ENCODE measurements around the gene HNRNPA1. TPM values are rescaled to one million over a fixed set of nuclear protein-coding genes. Genes with fewer than 3 reads are reported as not detected.
"Not testable (repeated sequence)": the region's sequence is repeated elsewhere in the genome, so short reads cannot be mapped to it uniquely, and the experiment has no call there.

Gene HNRNPA1
- total RNA-seq, 1 donor from 2014 or later, result 502 TPM

GRCh38 chr12:54282949-54283593, 2.5 kb downstream of the HNRNPA1 start:
- Mint-ChIP-seq H3K36me3 (ENCODE audit: low read depth) (peaks cover 54% of the 10 kb centered on the region), H3K27me3 (ENCODE audit: low read depth) (no peaks in the 10 kb centered on the region), H3K27ac (ENCODE audit: unreplicated experiment) (no peak overlapping the region), H3K4me3 (ENCODE audit: unreplicated experiment) (no peak overlapping the region), H3K9me3 (ENCODE audit: low read depth) (no peaks in the 10 kb centered on the region), H3K4me1 (ENCODE audit: low read depth) (peaks cover 52% of the 10 kb centered on the region)
- no peak for TF ChIP-seq CTCF (IDR thresholded peaks at IDR 0.05)
- no peak for DNase-seq (ENCODE audit: low spot score)

DNA sequence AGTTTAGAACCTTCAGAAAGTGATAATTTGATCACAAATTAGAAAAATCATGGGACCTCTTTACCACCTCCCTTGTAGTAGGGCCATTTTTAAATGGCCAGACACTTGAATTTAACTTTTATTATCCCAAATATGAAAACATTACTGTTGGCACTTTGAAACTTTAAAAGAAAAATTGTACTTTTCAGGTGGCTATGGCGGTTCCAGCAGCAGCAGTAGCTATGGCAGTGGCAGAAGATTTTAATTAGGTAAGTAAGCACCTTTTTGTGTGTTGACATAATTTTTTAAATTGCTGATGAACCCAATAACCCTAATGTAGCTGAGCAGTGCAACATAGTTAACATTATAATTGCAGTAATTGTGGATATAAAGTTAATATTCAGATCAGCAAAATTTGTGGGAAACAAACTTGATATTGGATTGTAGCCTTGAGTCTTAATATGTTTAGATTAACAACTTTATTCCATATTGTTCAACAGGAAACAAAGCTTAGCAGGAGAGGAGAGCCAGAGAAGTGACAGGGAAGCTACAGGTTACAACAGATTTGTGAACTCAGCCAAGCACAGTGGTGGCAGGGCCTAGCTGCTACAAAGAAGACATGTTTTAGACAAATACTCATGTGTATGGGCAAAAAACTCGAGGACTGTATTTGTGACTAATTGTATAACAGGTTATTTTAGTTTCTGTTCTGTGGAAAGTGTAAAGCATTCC, 3.7 kb downstream of the HNRNPA1 start:
- not testable (repeated sequence) for H3K27me3 Mint-ChIP-seq (ENCODE audit: low read depth); DNase-seq (ENCODE audit: low spot score); H3K9me3 Mint-ChIP-seq (ENCODE audit: low read depth); H3K4me3 Mint-ChIP-seq (ENCODE audit: unreplicated experiment); H3K27ac Mint-ChIP-seq (ENCODE audit: unreplicated experiment)
- Mint-ChIP-seq H3K36me3 (ENCODE audit: low read depth) (peaks cover 54% of the 10 kb centered on the region), H3K4me1 (ENCODE audit: low read depth) (peaks cover 52% of the 10 kb centered on the region)

DNA sequence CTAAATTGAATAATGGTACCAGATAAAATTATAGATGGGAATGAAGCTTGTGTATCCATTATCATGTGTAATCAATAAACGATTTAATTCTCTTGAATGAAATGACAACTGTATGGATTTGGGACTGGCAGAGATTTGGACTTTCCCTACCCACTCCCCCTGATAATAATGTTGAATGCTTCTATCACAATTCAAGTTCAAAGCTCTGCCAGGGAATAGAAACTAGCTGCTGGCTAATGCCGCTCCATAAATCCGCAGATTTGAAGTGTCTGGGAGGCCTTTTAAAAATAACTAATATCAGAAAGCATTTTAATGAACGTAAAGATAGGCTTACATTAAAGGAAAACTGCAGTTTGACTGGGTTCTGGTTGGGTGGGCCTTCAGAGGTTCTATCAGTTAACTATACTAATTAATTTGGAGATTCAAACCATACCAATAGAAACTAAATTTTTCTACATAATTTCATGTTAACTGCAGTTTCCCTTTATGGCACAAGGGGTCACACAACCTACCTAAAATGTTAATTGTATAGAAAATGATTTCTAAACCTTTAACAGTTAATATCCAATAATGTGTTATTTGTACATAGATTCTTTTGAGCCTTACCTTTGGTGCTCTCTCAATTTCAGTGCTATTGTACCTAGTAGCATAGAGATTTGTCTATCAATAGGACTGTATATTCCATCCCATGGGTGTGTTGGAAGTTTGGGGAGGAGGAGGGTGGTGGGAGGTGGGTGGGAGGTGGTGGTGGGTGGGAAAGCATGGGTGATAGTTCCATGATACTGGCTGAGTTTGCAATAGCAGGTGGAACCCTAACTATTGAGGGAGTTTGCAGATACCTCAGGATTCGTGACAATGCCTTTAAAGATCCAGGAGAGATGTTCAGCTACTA, 4.9 kb downstream of the HNRNPA1 start:
- H3K27me3 Mint-ChIP-seq (ENCODE audit: low read depth), result no peaks in the 10 kb centered on the region
- peaks cover 52% of the 10 kb centered on the region for H3K4me1 Mint-ChIP-seq (ENCODE audit: low read depth)
- DNase-seq (ENCODE audit: low spot score), result no peak
- no peaks in the 10 kb centered on the region for H3K9me3 Mint-ChIP-seq (ENCODE audit: low read depth)
- peak overlapping the region; percentile 59 for H3K27ac Mint-ChIP-seq (ENCODE audit: unreplicated experiment)
- H3K4me3 Mint-ChIP-seq (ENCODE audit: unreplicated experiment), result peak overlapping the region; percentile 44
- H3K36me3 Mint-ChIP-seq (ENCODE audit: low read depth), result peaks cover 54% of the 10 kb centered on the region
- TF ChIP-seq CTCF (IDR thresholded peaks at IDR 0.05), result peak; percentile 75

- Mint-ChIP-seq H3K4me1 (ENCODE audit: low read depth) (peaks cover 51% of the 10 kb centered on the region), H3K9me3 (ENCODE audit: low read depth) (no peaks in the 10 kb centered on the region), H3K36me3 (ENCODE audit: low read depth) (peaks cover 53% of the 10 kb centered on the region), H3K27ac (ENCODE audit: unreplicated experiment) (peak overlapping the region; percentile 74), H3K27me3 (ENCODE audit: low read depth) (no peaks in the 10 kb centered on the region), H3K4me3 (ENCODE audit: unreplicated experiment) (no peak overlapping the region)
- TF ChIP-seq CTCF (IDR thresholded peaks at IDR 0.05), result no peak
- DNase-seq (ENCODE audit: low spot score), result no peak
These were observed 5.8 kb downstream of the HNRNPA1 start for GRCh38 chr12:54286042-54287030.
